HG02970 (cell line): Measurements from ENCODE around the gene NUMBL.
"Not testable (repeated sequence)": the region's sequence is repeated elsewhere in the genome, so short reads cannot be mapped to it uniquely, and the experiment has no call there.

ENCODE experiments used
- ATAC-seq: cut with Tn5 transposase; IDR thresholded peaks from one replicate; pipeline ENCODE4 v1.9.1; 2021; ENCODE audit warnings: mild to moderate bottlenecking, moderate library complexity, moderate number of reproducible peaks; ENCODE audit not compliant: unreplicated experiment, low FRiP score

Gene NUMBL

GRCh38 chr19:40690050-40690692 lies at the start of gene NUMBL:
TSS of gene NUMBL (minus strand) at chr19:40690651. CDS start at chr19:40690483, 168 bp downstream.
- no peak for ATAC-seq

- ATAC-seq: no peak
Observed at GRCh38 chr19:40739030-40739839, 48.8 kb upstream of the NUMBL start.

- ATAC-seq: no peak
Observed at GRCh38 chr19:40737102-40737644, 46.7 kb upstream of the NUMBL start.

- no peak for ATAC-seq
Observed at GRCh38 chr19:40736661-40737060, 46.2 kb upstream of the NUMBL start.

GRCh38 chr19:40735013-40735771 lies 44.7 kb upstream of the NUMBL start:
- no peak for ATAC-seq

GRCh38 chr19:40733149-40733548 lies 42.7 kb upstream of the NUMBL start:
- no peak for ATAC-seq

GRCh38 chr19:40732304-40732703 lies 41.9 kb upstream of the NUMBL start:
- not testable (repeated sequence) for ATAC-seq

GRCh38 chr19:40730065-40730464 lies 39.6 kb upstream of the NUMBL start:
- not testable (repeated sequence) for ATAC-seq

- no peak for ATAC-seq
Observed at GRCh38 chr19:40726279-40726678, 35.8 kb upstream of the NUMBL start.

- no peak for ATAC-seq
Observed at GRCh38 chr19:40724855-40725254, 34.4 kb upstream of the NUMBL start.

- no peak for ATAC-seq
Observed at GRCh38 chr19:40724315-40724714, 33.9 kb upstream of the NUMBL start.

GRCh38 chr19:40723661-40724254 lies 33.3 kb upstream of the NUMBL start:
- ATAC-seq: no peak

- ATAC-seq: no peak
Observed at GRCh38 chr19:40721936-40722661, 31.6 kb upstream of the NUMBL start.

- no peak for ATAC-seq
Observed at GRCh38 chr19:40721140-40721486, 30.7 kb upstream of the NUMBL start.

GRCh38 chr19:40719414-40719894 lies 29.0 kb upstream of the NUMBL start:
- no peak for ATAC-seq

GRCh38 chr19:40718774-40719391 lies 28.4 kb upstream of the NUMBL start:
- ATAC-seq: no peak

GRCh38 chr19:40717880-40718773 lies 27.7 kb upstream of the NUMBL start:
- ATAC-seq: no peak

- no peak for ATAC-seq
Observed at GRCh38 chr19:40717325-40717879, 27.0 kb upstream of the NUMBL start.
